Upper lobe of left lung (tissue), 6 donors: Measurements from ENCODE around the gene IRF4. TPM values are rescaled to one million over a fixed set of nuclear protein-coding genes. Genes with fewer than 3 reads are reported as not detected.

Experiments used
- ATAC-seq, 2 donors: fragments of 200-7000 bp; cut with Tn5 transposase; one replicate each; pipeline ENCODE4 v1.9.1; 2022; ENCODE audit warnings: mild to moderate bottlenecking in 2 of 2, moderate library complexity in 2 of 2; ENCODE audit not compliant: low FRiP score in 2 of 2
- DNase-seq, 2 donors: peaks; one replicate each; pipeline ENCODE4 v3.0.0-alpha.2; 2019 to 2020
- H3K27ac ChIP-seq, 4 donors: fragments of 200-600 bp; sonication (generic); one replicate each; pipeline ENCODE4 v1.5.1; 2016 to 2019
- H3K27me3 ChIP-seq, 4 donors: fragments of 200-600 bp; sonication (generic); one replicate each; pipeline ENCODE4 v1.5.1; 2017 to 2019
- H3K36me3 ChIP-seq, 4 donors: fragments of 200-600 bp; sonication (generic); one replicate each; pipeline ENCODE4 v1.5.1; 2016 to 2019
- H3K4me1 ChIP-seq, 4 donors: fragments of 200-600 bp; sonication (generic); one replicate each; pipeline ENCODE4 v1.5.1; 2018 to 2019
- H3K4me3 ChIP-seq, 4 donors: fragments of 200-600 bp; sonication (generic); one replicate each; pipeline ENCODE4 v1.5.1; 2017 to 2019; ENCODE audit warnings: mild to moderate bottlenecking in 2 of 4, moderate library complexity in 1 of 4
- H3K9me3 ChIP-seq, 4 donors: fragments of 200-600 bp; sonication (generic); one replicate each; pipeline ENCODE4 v1.5.1; 2018 to 2019
- CTCF ChIP-seq, 6 experiments: fragments of 450-650 bp in 4 of 6; fragments of 200-600 bp in 2 of 6; sonication (generic) in 2 of 6; IDR thresholded peaks; one replicate each; pipeline ENCODE4 v1.5.1; 2016 to 2019; ENCODE audit warnings: antibody characterized with exemption in 6 of 6
- EP300 ChIP-seq, 4 donors: sonication (generic); formaldehyde crosslinking; IDR thresholded peaks; one replicate each; pipeline ENCODE4 v1.5.1; 2017; ENCODE audit warnings: antibody characterized with exemption in 4 of 4, control low read depth in 2 of 4
- POLR2A ChIP-seq, 4 donors: fragments of 450-650 bp; IDR thresholded peaks; one replicate each; pipeline ENCODE4 v1.5.1; 2016 to 2017; ENCODE audit warnings: antibody characterized with exemption in 4 of 4, mild to moderate bottlenecking in 2 of 4
- POLR2AphosphoS5 ChIP-seq, 2 donors: sonication (generic); formaldehyde crosslinking; IDR thresholded peaks; one replicate each; pipeline ENCODE4 v1.5.1; 2017; ENCODE audit warnings: antibody characterized with exemption in 2 of 2
- WGBS, 2 donors: methylation state at CpG; one replicate each; pipeline ENCODE4 v1.1.5; 2017 to 2018; 5-methylcytosine and 5-hydroxymethylcytosine counted together
- total RNA-seq, 6 donors: library from RNA; depleted of rRNA in 4 of 6; stranded (reverse); fragments of >200 nt in 4 of 6; gene quantifications; one replicate each; pipeline versions ENCODE4 v1.1.0 to v1.2.1, GENCODE V29; 2016 to 2021
- donor health status: DM: no; HTN: no; CAD: no; lungs with moderate emphysema.
- donor health status: DM: no; HTN: yes; CAD: no; lungs with severe emphysema.

IRF4 gene
- total RNA-seq, 6 donors from 2014 or later, result 1.6 to 10.5 (median 5.9) TPM

GRCh38 chr6:455835-456234 is 64.3 kb downstream of the IRF4 start:
- Histone ChIP-seq H3K4me3 (no peak overlapping the region), H3K4me1 (no peaks in the 10 kb centered on the region), H3K36me3 (no peaks in the 10 kb centered on the region), H3K27ac (no peak overlapping the region), H3K9me3 (no peaks in the 10 kb centered on the region), H3K27me3 (no peaks in the 10 kb centered on the region)
- WGBS, 2 donors, result 95 to 96% methylated on average over 7 to 8 of the region's 8 CpGs
- ATAC-seq (no peak), DNase-seq (no peak)
- no peak for TF ChIP-seq POLR2A (IDR thresholded peaks at IDR 0.05)
- no peak for TF ChIP-seq CTCF (IDR thresholded peaks at IDR 0.05)
- no peak for TF ChIP-seq EP300 (IDR thresholded peaks at IDR 0.05)
- TF ChIP-seq POLR2AphosphoS5 (IDR thresholded peaks at IDR 0.05), result no peak

GRCh38 chr6:456358-456867 is 64.9 kb downstream of the IRF4 start:
- H3K27me3 ChIP-seq, result no peaks in the 10 kb centered on the region
- H3K36me3 ChIP-seq, result no peaks in the 10 kb centered on the region
- no peaks in the 10 kb centered on the region for H3K4me1 ChIP-seq
- WGBS, 2 donors, result 88 to 89% methylated on average over 5 of the region's 5 CpGs
- no peak for TF ChIP-seq CTCF (IDR thresholded peaks at IDR 0.05)
- no peak for TF ChIP-seq POLR2AphosphoS5 (IDR thresholded peaks at IDR 0.05)
- TF ChIP-seq EP300 (IDR thresholded peaks at IDR 0.05), result no peak
- no peak overlapping the region for H3K27ac ChIP-seq
- no peak overlapping the region for H3K4me3 ChIP-seq
- no peak for ATAC-seq
- no peaks in the 10 kb centered on the region for H3K9me3 ChIP-seq
- DNase-seq, result no peak

GRCh38 chr6:456887-457286 is 65.3 kb downstream of the IRF4 start:
- Histone ChIP-seq H3K27ac (no peak overlapping the region), H3K4me1 (no peaks in the 10 kb centered on the region), H3K9me3 (no peaks in the 10 kb centered on the region), H3K36me3 (no peaks in the 10 kb centered on the region), H3K4me3 (no peak overlapping the region), H3K27me3 (no peaks in the 10 kb centered on the region)
- 77 to 84% methylated on average over 4 of the region's 4 CpGs for WGBS, 2 donors
- ATAC-seq (no peak), DNase-seq (no peak)
- no peak for TF ChIP-seq POLR2AphosphoS5 (IDR thresholded peaks at IDR 0.05)
- TF ChIP-seq POLR2A (IDR thresholded peaks at IDR 0.05), result no peak
- no peak for TF ChIP-seq EP300 (IDR thresholded peaks at IDR 0.05)
- TF ChIP-seq CTCF (IDR thresholded peaks at IDR 0.05), result no peak

Other genes starting within 250 kb of the IRF4 start
- gene DUSP22, start 99.3 kb upstream of the IRF4 start, total RNA-seq, result 100 to 1,000 TPM in 1 of 6 donors, 10 to 100 TPM in 5; 49.9 to 108 (median 63.8) TPM